GM19372 (cell line): ENCODE data around the gene HHATL.

ENCODE experiments used
- ATAC-seq: cut with Tn5 transposase; IDR thresholded peaks from one replicate; pipeline ENCODE4 v1.9.1; 2021; ENCODE audit warnings: mild to moderate bottlenecking, low read depth, moderate library complexity; ENCODE audit not compliant: unreplicated experiment

Gene HHATL, protein sequence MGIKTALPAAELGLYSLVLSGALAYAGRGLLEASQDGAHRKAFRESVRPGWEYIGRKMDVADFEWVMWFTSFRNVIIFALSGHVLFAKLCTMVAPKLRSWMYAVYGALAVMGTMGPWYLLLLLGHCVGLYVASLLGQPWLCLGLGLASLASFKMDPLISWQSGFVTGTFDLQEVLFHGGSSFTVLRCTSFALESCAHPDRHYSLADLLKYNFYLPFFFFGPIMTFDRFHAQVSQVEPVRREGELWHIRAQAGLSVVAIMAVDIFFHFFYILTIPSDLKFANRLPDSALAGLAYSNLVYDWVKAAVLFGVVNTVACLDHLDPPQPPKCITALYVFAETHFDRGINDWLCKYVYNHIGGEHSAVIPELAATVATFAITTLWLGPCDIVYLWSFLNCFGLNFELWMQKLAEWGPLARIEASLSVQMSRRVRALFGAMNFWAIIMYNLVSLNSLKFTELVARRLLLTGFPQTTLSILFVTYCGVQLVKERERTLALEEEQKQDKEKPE

DNA sequence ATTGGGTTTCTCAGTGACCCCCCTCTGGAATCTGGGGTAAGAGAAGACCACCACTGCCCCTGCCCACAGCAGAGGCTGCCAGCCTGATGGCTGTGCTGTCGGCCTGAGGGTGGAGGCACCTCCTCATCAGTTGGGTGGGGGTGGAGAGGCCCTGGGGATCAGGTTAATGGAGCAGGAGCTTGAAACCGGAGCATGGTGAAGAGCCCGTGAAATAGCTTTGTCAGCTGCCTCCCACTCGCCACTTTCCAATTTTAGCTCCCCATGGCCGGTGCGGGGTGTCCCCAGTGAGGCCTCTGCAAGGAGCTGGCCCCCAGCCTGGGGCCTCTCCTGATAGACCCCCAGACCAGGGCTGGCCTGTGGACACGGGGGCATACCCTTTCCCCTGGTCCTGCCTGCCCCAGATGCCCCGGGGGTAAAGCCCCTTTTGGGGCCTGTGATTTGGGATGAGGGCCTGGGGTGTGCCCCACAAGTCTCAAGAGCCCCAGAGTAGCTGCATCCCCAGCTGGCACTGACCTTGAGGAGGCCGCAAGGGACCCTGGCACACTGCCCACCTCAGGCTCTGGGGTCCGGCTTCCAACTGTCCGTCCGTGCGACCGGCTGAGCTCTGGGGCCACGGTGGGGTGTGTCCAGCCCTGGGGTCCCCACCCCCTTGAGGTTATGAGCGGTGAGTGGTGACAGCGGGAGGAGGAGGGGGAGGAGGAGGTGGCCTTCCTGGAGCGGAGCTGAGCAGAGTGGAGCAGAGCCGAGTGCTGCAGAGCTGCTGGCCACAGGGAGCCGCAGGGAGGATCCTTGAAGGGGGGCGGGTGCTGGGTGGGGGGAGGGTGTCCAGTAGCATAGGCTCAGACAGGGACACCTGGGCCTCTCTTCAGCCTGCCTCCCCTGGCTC lies at the start of gene HHATL:
Gene HHATL, minus strand, starts transcription at position 733 of the 886 bp plus-strand sequence. CDS start 1,972 bp downstream, outside the sequence.
- ATAC-seq = no peak

DNA sequence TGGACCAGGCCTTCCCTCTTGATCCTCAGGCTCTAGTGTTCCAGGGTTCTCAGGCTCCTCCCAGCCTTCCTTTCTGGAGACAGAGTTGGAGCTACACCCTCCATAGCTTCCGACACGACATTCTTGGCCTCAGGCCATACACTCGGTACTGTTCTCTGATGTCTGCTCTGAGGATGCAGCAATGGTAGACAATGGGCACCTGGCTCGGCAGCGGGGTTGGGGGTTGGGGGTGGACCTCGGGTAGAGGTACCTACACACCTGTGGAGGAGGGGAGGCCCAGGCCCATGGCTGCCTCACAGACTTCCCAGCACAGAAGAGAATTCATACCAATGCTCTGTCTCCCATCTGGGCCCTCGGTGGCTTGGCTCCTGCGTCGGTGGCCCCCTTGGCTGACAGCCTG lies 49.0 kb upstream of the HHATL start:
- ATAC-seq = no peak

DNA sequence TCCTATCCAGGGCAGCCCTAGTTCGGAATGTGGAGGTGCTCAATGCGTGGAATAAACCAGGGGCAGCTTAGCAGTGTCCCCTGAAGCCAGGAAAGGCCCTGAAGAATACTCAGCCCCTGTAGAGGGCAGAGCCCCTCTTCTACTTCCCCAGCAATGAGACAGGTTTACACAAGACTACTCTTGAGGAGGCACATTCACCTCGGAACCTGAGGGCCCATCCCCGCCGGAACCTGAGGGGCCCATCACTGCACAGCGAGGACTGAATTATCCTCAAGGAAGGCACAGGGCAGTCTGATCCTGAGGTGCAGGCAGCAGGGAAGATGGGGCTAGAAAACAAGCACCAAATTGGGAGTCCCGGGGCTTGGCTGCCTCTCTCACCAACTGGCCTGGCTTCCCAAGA lies 48.2 kb upstream of the HHATL start:
- no peak for ATAC-seq

DNA sequence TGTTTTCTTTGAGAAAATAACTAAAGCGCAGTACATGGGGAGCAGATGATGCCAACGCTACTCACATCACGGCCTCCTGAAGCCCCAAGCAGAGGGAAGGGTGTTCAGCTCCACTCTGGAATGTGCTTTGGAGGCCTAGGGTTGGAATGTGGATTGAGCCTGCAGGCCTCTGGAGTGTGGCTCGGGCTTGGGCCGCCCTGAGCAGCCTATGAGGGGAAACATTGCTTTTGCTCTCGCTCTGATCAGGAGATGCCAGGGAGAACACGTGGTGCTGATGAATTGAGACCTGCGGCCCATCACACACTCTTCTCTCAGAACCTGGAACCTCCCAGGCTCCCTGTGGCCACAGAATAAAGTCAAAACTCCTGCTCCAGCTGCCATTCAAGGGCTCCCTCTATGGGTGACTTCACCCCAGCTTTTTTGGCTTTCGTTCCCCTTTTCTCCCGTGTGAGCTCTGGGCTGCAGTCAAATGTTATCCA lies 47.2 kb upstream of the HHATL start:
- ATAC-seq = no peak

DNA sequence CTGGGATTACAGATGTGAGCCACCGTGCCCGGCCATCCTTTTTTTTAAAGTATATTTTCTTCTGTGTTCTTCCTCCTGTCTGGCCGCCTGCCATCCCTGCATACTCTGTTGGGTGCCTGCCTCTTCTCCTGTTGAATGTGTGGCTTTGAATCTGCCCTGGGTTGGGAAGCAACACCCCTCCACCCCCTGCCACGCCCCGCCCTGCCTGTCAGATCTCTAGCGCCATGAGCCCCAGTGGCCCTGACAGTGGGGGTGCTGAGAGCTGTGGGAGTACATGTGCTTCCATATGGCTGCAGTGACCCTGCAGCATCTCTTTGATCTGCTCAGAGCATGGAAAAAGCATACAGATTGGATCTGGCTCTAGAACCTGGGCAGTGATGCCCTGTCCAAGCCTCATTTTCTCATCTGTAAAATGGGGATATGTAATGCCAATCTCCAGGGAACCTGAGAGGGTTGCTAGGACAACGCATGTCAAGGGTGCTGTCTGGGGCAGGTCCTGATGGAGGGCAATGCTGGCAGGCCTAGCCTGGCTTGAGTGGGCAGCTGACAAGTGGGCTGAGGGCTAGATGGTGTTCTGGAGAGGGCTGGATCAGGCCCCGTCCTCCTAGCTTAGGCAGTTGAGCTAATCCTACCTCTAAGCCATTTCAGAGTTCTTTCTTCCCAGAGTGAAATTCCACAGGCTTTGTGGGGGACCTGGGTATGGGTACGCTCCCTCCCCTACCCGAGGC lies 46.6 kb upstream of the HHATL start:
- ATAC-seq = no peak

DNA sequence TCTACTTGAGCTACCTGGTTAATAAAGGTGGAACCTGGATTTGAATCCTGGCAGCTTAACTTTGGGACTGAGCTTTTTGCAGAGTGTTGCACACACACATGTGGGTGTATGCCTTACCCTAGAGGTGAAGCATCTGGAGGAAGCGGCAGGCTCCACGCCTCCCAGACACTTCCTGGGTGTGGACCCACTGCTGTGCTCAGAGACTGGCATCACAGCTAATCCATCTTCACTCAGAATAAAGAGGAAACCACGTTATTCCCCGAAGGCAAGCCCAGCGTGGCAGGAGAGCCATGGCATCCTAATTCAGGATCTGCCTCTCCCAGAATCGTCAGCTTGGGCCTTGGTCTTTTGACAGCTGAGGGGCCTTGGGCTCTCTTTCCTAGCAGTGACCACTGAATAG lies 45.0 kb upstream of the HHATL start:
- ATAC-seq = no peak

DNA sequence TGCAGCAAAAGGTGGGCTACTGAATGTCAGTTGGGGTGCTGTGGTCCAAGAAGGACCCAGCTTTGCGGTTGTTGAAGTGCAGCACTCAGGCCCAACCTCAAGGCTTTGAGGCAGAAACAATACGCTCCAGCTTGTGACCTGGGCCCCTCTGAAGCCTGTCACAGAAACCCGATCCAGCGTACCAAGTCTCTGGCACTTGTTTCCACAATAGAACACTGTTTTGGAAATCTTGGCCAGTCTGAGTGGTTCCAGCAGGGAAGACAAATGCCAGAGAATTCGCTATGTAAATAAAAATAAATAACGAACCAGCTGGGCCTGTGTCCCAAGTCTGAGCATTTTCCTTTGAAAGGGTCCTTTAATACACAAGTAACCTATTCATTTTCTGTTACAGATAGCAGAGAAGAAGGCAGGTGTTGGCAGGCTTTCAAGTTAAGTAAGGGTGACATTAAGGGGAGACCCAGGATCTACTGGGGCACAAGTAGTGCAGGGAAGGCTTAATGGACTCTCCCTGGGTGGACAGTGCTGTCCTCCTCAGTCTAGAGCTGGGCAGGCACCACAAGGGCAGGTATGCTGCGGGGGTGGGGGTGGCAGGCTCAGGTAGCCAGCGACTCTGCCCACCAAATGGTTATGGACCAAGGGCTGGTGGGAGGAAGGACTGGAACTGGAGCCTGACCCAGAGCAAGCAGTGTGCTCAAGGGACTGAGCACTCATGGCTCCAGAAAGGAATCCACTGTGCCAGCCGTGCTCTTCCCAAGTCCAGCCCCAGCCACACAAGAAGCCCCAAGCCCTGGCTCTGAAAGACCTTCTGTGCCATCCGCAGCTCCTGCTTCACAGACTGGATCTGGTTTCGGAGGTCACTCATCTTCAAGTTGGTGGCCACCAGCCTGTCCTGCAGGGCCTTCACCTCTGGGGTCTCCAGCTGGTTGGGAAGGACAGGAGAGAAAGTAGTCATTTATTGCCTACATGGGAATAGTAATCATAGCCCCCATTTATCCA lies 44.2 kb upstream of the HHATL start:
- ATAC-seq = no peak

DNA sequence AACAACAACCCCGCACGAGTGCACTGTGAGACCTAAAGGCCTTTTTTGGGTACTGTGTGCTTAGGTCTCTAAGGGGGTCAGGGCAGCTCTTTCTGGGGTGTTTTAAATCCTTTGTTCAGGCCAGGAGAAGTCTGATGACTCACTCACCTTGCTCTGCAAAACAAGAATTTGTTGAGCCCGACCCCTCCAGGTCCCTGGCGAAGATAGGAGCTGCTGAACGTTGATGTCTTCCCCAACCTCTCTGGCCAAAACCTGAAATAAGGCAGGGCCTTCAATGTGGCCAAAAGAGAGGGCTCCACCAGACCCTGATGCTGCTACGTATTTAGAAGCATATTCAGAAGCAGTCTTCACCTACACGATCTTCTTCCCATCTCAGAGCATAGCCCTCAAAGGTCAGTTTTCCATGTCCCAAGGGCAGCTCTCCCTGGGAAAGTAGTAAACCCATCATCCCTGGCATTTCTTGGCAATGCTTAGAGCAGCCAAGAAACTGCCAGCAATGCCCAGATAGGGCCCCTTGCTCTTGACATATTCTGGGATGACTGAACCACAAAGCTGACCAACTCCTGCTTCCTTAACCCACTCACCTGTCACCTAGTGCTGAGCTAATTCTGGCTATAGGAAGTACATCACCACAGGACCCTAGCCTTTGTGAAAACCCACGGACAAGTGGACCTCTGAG lies 43.3 kb upstream of the HHATL start:
- ATAC-seq = no peak

DNA sequence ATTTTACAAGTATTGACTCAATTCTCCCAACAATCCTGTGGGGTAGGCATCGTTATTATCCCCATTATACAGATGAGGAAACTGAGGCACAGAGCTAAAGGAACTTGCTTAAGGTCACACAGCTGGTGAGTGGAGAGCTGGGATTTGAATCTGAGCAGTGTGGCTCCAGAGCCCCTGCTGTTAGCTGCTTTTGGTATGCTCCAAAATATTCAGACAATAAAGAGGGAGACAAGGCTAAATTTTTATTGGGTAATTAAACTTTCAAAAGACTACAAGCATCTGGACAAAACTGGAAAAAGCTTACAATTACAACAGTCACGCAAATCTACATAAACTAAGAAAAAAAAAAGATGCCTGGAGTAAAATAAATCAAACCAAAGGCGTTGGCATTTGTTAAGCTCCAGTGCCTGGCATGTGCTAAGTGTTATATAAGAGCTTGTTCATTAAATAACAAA lies 42.7 kb upstream of the HHATL start:
- ATAC-seq = no peak

DNA sequence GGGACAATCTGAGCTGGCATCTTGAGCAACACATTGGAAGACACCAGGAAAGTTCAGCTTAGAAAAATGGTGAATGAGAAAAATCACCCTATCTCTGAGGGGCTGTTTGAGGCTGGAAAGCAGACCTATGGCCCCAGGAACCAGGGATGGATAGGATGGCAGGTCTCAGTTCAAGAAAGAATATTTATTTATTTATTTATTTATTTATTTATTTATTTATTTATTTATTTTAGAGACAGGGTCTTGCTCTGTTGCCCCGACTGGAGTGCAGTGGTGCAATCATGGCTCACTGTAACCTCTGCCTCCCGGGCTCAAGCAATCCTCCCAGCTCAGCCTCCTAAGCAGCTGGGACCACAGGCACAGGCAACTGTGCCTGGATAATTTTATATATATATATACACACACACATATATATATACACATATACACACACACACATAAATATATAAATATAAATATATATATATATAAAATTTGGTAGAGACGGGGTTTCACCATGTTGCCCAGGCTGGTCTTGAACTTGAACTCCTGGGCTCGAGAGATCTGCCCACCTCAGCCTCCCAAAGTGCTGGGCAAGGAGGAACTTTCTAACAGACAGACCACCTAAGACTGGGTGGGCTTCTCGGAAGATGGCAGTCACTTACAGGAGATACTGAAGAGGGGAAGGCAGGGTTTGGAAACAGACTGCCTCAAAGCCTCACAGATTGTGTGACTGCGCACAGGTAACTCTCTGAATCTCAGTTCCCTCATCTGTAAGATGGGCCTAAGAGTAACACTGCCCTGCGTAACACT lies 40.8 kb upstream of the HHATL start:
- no peak for ATAC-seq

DNA sequence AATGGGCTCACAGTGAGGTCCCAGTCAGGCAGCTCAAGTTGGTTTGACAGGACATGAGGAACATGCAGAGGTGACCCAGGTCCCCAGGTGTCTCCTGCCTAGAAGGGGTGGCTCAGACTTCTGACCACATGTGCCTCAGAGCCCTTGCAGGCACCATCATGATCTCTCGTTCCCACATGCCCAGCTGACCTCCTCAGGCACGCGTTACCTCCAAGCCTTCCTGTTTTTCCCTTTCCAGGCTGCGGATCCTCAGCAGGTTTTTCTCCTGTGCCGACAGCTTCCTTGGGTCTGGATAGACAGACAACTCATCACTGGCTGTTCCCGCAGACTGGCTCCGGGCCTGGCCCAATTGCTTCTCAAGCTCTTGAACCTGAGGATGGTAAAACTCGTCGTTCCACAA lies 40.1 kb upstream of the HHATL start:
- ATAC-seq = no peak

DNA sequence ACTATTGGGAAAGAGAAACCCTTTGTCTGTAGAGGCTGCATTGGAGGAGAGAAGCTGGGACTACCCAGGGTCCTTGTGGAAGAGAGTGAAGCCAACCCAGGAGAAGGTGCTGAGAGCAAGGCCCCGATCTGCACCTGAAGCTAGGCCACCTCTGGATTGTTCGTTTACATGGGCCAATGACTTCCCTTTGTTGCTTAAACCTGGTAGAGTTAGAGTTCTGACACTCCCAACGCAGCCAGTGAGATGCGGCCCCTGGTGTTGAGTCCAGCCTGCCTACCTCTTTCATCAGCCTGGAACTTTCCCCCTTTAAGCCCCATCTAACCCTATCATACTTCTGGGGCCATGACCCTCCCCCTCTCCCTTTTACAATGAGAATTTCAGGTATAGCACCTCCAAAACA lies 39.7 kb upstream of the HHATL start:
- ATAC-seq = no peak

DNA sequence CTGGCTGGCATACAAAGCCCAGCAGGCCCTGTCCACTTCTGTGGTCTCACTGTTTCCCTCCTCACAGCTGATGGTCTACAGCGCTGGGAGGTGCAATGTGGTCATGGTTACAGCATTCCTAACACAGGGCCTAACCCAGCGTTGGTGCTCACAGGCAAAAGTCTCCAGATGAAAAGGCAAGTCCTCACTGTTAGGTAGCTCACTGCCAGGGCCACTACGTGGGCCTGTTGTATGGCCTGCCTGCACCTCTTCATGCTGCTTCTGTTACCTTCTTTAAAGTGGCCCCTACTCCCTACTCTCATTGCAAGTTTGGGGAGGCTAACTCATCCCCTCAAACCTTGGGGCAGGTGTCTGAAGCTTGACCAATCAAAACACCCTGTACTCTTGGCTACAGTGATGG lies 39.2 kb upstream of the HHATL start:
- no peak for ATAC-seq

DNA sequence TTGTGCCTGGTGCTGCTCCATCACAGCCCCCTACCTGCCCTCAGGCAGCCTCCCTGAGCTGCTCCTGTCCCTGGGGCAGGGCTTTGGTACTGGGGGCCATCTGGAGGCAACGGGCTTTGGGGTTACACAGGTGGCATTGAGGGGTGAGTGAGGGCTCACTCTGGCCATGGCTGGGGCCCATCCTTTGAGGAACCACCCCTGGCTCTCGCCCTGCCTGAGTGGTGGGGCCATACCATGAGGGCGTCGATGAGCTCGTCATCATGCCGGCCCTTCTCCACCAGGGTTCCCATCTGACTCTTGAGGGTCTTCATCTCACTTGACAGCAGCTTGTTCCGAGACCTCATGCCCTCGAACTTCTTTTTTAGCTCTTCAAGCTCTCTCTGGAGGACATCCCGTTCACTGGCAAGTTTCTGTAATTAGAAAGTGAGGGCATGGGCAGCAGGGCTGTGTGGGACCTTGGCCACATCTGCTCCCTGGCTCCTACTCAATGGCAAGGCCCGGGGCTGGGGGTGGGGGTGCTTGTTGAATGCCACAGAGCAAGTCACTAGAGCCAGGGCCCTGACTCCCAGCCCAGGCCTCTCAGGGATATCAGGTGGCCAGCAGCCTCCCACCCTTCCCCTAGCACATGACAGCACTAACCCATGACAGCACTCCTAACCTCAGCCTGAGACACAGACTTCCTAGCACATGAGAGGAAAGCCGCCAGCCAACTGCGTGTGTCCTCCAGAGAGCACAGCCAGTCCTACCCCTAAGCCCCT lies 37.0 kb upstream of the HHATL start:
- ATAC-seq = no peak

DNA sequence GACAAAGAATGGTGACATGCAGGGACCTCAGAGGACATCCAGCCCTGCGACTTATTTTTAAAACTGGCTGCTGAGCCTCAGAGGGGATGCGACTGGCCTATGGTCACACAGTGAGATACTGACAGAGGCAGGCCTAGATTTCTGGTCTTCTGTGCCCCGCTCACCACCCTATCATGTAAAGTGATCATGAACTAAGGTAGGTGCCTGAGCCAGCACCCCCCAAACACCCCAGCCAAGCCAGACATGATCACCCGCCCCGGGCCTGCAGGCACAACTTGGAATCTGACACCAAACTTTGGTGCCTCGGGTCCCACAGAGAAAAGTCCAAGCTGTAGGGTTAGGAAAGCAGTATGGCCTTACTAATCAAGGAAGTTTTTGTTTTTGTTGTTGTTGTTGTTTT lies 33.9 kb upstream of the HHATL start:
- no peak for ATAC-seq

DNA sequence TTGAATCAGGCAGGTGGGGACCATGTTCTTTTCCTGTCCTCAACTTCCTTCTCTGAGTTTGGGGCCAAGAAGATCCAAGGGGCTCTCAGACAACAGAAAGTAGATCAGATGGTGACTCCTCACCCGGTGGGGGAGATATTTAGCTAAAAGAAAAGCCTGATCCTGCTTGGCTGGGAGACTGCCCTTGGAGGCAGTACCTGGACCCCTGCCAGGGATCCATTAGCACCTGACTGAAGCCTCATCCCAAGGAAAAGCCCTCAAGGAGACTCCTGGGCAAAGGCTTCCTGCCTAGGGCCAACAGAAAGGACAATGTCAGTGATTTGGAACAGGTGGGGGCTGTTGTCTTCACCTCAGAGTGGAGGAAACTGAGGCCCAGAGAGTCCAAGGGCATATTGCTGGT lies 33.5 kb upstream of the HHATL start:
- no peak for ATAC-seq

DNA sequence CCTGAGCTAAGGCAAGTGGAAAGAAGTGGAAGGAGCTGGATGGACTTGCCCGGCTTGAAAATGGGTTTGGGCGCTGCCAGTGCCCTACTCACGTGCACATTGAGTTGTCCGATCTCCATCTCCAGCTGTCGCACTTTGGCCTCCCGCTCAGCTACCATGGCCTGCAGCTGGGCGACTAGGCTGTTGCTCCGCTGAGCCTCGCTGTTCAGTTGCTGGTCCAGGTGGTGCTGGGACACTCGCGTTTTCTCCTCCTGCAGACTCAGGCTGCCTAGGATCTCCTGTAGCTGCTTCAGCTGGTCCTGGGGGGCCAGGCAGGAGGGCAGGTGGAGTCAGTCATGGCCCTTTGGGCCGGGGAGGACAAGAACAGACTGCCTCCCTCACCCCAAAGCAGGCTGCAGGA lies 33.0 kb upstream of the HHATL start:
- no peak for ATAC-seq
